Cardiac muscle cell (in vitro differentiated cells and primary cell): ENCODE results near the gene DOCK4. TPM values are rescaled to one million over a fixed set of nuclear protein-coding genes. Genes with fewer than 3 reads are reported as not detected.

Experiments used
- DNase-seq, 2 donors: peaks; one replicate each; pipeline versions ENCODE4 v3.0.0 to v3.0.0-alpha.2; 2010 to 2017; ENCODE audit warnings: low read depth in 1 of 2, low spot score in 1 of 2
- H3K27ac ChIP-seq: fragments of 200-600 bp; sonication (generic); 2 replicates; pipeline ENCODE4 v1.5.1; 2016
- H3K27me3 ChIP-seq: fragments of 200-600 bp; sonication (generic); 2 replicates; pipeline ENCODE4 v1.6.0; 2016; ENCODE audit warnings: control low read depth
- H3K36me3 ChIP-seq: fragments of 200-600 bp; sonication (generic); 2 replicates; pipeline ENCODE4 v1.5.1; 2016; ENCODE audit warnings: control low read depth
- H3K4me1 ChIP-seq: fragments of 200-600 bp; sonication (generic); 2 replicates; pipeline ENCODE4 v1.8.1; 2017; ENCODE audit warnings: low read depth, mild to moderate bottlenecking, mixed run types
- H3K4me3 ChIP-seq: fragments of 200-600 bp; sonication (generic); 2 replicates; pipeline ENCODE4 v1.5.1; 2016; ENCODE audit warnings: mild to moderate bottlenecking
- H3K9me3 ChIP-seq: fragments of 200-600 bp; sonication (generic); 2 replicates; pipeline ENCODE4 v1.5.1; 2017; ENCODE audit warnings: low read depth, mild to moderate bottlenecking, control low read depth
- polyA plus RNA-seq: library from polyadenylated mRNA; unstranded; fragments of >200 nt; fragmentation: Nextera tagmentation; extraction: Ambion mirVana; gene quantifications from 2 replicates; pipeline ENCODE4 v1.2.1, GENCODE V29; 2016
- total RNA-seq: library from RNA; depleted of rRNA; stranded (reverse); fragments of >200 nt; gene quantifications from 2 replicates; pipeline ENCODE4 v1.2.3, GENCODE V29; 2016
- TF ChIP-seq, protein P1 (sequence below): IDR thresholded peaks from 2 replicates; pipeline ENCODE4 v1.5.1; 2012; ENCODE audit warnings: low read depth, mild to moderate bottlenecking, low read length

DOCK4 gene
- total and polyA plus RNA-seq, 2 experiments from 2014 or later, result 5.3 to 11.4 TPM

DNA sequence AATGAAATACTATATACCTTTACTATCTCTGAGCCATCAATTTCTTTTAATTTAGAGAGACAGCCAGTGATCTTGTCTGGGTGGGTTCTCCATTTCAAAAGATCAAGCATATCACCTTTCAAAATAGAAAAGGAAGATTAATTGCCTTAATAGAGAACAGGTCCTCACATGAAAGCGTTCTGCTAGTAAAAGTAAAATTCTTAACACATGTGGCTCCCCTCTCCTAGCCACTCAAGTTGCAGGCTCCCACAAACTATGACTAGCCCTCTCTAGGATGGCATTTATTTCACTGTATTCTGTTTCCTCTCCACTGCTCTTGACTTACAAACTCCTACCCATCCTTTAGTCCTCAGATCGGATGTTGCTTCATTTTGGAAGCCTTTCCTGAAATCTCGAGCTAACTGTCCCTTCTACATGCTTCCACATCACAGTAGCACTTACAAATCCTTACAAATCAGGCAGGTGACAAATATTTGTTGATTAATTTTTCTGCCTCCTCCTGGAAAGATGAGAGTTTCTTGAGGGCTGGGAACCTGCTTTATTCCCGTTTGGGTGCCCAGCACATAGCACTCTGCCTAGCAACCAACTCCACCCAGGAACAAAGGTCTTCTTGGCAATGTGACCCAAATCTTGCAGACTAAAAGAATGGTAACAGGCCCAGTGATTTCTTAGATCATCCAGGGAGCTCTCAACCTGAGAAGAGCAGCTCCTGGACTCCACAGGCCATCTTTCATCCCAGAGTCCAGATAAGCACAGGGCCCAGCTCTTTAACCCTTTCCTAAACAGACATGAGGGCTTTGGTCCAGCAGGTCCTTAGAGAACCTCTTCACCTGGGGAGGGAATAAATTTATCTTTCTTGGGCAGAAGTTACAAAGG lies 333.5 kb downstream of the DOCK4 start:
- Histone ChIP-seq H3K27me3 (peaks cover 69% of the 10 kb centered on the region), H3K9me3 (no peaks in the 10 kb centered on the region), H3K36me3 (no peaks in the 10 kb centered on the region), H3K4me1 (no peaks in the 10 kb centered on the region), H3K4me3 (no peak overlapping the region), H3K27ac (no peak overlapping the region)
- TF ChIP-seq, protein P1, sequence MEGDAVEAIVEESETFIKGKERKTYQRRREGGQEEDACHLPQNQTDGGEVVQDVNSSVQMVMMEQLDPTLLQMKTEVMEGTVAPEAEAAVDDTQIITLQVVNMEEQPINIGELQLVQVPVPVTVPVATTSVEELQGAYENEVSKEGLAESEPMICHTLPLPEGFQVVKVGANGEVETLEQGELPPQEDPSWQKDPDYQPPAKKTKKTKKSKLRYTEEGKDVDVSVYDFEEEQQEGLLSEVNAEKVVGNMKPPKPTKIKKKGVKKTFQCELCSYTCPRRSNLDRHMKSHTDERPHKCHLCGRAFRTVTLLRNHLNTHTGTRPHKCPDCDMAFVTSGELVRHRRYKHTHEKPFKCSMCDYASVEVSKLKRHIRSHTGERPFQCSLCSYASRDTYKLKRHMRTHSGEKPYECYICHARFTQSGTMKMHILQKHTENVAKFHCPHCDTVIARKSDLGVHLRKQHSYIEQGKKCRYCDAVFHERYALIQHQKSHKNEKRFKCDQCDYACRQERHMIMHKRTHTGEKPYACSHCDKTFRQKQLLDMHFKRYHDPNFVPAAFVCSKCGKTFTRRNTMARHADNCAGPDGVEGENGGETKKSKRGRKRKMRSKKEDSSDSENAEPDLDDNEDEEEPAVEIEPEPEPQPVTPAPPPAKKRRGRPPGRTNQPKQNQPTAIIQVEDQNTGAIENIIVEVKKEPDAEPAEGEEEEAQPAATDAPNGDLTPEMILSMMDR, result no peak
- no peak for DNase-seq

DNA sequence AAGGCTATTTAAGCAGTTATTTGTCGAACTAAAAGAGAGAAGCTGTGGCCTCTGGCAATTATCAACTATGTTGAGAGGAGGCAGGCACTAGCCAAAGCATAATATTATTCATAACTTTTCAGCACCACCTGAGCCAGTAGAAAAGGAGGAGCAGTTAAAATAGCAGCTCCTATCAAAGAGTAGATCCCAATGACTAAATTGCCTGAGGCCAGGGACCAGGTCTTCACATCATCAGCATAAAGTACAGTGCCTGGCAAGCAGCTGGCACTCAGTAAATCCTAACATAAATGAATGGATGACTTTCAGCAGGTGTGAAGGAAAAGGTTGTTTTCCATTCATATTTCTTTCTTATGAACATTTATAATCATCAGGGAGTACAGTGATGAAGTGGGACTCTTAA lies 334.9 kb downstream of the DOCK4 start:
- no peak overlapping the region for H3K27ac ChIP-seq
- TF ChIP-seq, protein P1, result no peak
- H3K9me3 ChIP-seq, result no peaks in the 10 kb centered on the region
- no peak for DNase-seq
- no peaks in the 10 kb centered on the region for H3K36me3 ChIP-seq
- no peak overlapping the region for H3K4me3 ChIP-seq
- H3K27me3 ChIP-seq, result peaks cover 67% of the 10 kb centered on the region
- H3K4me1 ChIP-seq, result peaks cover 10% of the 10 kb centered on the region

DNA sequence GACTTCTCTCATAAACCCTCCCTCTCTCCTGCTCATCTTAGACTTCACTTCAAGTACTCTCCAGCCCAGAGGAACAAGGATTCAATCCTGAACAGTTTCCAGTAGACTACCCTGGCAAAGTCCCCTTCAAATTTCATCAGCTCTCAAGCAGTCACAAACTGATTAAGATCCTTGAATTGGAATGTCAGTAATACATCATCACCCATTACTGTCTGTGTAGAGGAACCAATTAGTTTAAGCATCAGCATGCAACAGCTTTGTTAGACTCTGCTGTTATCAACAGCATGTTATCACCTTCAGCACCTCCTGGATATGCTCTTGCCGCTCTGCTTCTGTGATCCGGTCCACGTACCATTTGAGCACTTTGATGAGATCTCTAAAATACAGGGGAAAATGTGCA lies 336.9 kb downstream of the DOCK4 start:
- H3K27ac ChIP-seq, result no peak overlapping the region

DNA sequence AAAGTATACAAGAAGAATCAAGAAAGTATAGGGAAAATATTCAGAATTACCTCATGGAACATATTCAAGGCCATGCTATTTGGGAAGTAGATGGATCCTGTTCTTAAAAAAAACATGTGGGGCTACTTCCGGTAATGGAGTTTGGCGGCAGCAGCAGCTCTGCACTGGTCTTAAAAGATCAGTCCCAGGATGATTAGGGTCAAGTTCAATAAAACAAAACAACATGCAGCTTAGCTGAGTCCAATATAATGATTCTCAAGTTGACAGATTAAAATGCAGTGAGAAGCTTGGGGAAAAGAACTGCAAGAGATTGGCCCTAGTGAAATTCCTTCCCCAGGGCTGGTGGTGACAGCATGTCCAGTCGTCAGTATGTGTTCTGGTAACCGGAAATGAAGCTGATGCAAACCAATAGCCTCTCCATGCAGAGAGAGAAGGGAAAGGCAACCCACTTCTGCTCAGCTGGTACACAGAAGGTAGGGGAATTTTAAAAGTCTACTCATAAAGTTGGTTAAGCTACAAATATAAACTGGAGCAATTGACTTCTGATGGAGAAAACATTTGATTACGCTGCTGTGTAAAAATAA lies 338.8 kb downstream of the DOCK4 start:
- no peaks in the 10 kb centered on the region for H3K9me3 ChIP-seq
- no peak overlapping the region for H3K27ac ChIP-seq
- H3K4me1 ChIP-seq, result peaks cover 10% of the 10 kb centered on the region
- no peaks in the 10 kb centered on the region for H3K36me3 ChIP-seq
- TF ChIP-seq, protein P1, result no peak
- DNase-seq, result peak; percentile 27 to 39
- H3K4me3 ChIP-seq, result no peak overlapping the region
- H3K27me3 ChIP-seq, result peaks cover 69% of the 10 kb centered on the region

More for the DNA sequence above, 336.9 kb downstream of the DOCK4 start:
- Histone ChIP-seq H3K36me3 (no peaks in the 10 kb centered on the region), H3K4me1 (peaks cover 10% of the 10 kb centered on the region), H3K4me3 (no peak overlapping the region), H3K9me3 (no peaks in the 10 kb centered on the region), H3K27me3 (peaks cover 70% of the 10 kb centered on the region)
- peak in 1 of 2 donors; percentile 66 for DNase-seq
- TF ChIP-seq, protein P1, result no peak

DNA sequence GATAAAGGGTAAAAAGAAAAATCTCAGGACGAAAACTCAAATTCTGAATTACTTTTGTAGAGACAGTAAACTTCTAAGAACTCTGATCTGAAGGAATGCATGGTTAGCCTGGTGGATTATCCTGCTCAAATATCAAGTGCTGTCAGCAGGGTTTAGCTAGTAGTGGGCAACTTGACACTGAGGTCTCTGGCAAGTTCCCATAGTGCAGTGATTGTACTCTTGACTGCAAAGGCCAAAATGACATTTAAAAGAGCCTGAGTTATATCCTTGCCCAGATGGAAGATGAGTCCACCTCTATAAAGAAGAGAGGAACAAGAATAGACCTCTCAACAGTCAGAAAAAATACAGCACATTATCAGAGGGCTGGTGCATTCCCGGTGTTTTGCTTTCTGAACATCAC lies 339.4 kb downstream of the DOCK4 start:
- no peak for DNase-seq
- Histone ChIP-seq H3K9me3 (no peaks in the 10 kb centered on the region), H3K36me3 (no peaks in the 10 kb centered on the region), H3K4me1 (peaks cover 10% of the 10 kb centered on the region), H3K4me3 (no peak overlapping the region), H3K27me3 (peaks cover 67% of the 10 kb centered on the region), H3K27ac (no peak overlapping the region)
- TF ChIP-seq, protein P1, result no peak
